Stimulated activated CD8-positive, alpha-beta memory T cell treated with anti-CD3 and anti-CD28 coated beads, Interleukin-7, amount 100 ng/mL, for 1 hour (primary cell): ENCODE results near the gene RBM19.

Source experiments
- DNase-seq, 2 donors: peaks; one replicate each; pipeline ENCODE4 v3.0.0-alpha.2; 2020; ENCODE audit warnings: low read depth in 2 of 2

The RBM19 gene

DNA sequence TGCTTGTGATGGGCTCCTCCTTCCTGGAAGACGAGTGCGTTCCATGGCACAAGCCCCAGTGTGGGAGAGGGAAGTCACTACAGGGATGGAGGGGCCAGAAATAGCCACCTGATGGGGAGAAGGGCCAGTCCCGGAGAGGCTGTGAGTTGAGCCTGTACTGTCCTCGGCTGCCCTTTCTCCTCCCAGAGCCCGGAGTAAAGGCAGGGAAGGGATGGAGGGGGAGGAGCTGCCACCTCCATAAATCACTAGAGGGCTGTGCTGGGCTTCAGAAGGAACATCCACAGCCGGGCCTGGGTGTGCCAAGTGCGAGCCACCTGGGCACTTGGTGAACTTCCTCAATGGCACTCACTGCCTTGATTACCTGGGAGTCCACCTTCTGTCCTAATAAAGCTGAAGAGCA is 110.1 kb downstream of the RBM19 start:
- no peak for DNase-seq

DNA sequence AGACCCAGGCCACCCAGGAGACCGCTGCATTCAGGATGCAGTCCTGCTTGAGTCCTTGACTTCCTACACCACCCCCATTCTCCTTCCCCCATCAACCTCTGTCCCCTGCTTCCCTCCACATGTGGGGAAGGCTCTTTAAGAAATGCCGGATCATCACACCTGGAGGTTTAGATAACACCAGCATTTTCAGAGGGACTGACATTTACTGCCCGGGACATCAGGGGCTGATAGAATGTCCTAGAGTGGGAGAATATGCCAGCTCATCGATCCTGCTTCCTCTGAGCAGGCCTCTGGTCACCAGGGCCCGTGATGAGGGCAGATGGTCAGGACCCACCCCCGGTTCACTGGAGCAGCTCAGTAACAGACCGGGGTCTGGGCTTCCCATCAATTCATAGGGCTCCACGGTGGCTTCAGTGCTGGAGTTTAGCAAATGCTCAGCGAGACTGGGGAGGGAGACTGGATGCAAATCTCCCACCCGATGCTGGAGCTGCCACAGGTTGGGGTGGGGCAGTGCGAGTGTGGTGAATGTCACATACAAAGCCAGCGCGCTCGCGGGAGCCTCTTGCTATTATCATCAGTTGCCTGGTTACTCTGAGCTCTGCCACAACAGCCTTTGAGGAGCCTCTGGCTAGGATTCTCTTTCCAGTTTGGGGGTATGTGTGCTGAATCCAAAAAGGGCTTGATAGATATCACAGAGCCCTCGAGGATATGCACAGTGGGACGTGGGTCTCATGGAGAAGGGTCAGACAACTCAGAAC is 111.6 kb downstream of the RBM19 start:
- DNase-seq: no peak

DNA sequence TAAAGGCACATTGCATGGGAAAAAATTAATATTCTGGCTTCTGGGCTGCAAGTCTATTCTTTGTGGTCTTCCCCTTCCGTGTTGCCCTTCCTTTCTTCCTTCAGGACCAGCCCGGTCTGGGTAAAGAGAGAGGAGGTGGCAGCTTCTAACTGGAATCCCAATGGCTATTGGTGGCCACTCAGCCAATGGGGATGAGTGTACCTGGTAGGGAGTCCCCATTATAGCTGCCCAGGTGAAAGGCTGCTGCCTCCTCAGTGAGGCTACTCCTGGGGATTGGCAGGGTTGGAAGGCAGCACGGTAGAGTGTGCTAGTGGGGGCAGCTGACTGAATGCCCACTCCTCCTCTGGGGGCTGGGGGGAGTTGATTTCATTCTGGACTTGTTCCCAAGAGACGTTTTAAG is 112.6 kb downstream of the RBM19 start:
- DNase-seq: no peak

DNA sequence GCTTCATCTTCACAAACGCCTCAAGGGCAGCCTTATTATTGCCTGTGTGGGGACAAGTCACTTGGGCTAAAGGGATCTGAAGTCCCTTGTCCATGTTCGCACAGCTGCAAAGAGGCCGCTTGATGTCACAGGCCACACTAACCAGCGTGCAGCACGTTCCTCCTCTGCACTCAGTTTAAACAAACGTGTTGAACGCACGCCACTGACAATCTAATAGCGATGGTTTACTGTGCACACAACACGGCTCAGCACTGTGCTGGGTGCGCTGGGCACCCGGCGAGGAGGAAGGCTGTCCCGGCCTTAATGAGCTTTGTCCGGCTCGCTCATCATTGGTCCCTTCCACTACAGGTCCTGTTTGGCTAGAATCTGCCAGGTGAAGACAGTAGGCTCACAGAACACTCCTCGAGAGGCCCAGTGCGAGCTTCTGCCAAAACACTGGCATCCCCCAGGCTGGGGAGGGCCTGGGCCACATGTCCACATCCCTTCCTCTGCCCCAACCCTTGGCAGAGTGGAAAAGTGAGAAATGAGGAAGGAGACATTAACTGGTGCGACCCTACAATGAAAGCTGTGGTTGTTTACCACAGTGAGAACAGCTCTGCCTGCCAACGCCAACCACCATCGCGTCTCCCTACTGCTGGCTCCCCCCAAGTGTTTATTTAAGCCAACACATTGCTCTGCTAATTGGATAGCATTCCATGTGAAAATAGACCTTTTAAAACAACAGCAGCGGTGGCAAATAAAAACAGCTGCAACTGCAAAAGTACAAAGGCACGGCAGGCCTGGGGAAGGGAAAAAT is 113.2 kb downstream of the RBM19 start:
- no peak for DNase-seq

DNA sequence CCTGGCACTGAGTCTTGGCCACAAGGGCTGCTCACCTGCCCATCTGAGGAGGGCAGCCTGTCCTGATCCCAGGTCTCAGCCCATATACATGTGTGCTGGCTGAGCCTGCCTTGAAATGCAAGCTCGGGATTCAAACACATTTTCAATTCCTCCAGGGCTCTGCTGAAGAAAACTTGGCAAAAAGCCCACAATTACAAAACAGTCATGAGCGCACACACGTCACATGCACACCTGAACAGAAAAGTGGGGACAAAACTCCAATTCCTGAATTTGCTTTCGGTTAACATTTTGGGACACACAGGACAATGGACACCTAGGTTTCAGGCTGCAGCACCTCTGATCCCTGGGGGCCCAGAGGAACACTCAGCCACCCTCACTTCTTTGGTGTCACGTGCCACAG is 113.9 kb downstream of the RBM19 start:
- no peak for DNase-seq

DNA sequence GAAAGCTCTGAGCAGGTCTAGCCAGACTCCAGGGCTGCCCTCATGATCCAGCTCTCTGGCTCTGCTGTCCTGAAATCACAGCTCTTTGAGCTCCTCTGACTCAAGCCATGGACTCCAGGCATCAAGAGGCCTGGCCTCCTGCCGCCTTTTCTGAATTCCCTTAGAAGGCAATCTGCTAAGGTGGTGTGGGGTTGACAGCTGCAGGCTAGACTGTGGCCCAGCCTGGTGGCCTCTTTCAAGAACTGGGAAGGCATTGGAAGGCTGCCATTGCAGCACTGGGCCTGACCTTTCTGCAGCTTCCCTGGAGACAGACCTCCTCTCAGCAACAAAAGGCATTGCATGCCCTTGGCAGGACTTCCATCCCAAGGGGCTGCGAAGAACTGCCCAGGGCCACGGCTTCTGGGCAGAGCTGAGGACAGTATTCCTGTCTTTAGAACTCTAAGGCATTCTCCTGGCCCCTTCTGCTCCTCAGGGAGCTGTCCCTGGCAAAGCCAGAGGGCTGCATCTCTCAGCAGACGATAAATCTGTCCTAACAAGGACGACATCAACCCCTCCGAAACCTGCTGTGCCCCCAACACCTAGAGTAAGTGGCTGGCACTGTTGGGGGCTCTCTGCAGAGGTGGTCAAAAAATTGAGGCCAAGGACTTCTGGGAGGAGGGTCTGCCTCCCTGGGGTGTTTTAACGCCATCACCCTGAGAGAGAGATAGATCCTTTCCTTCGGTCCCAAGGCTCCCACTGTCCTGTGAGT is 115.6 kb downstream of the RBM19 start:
- DNase-seq: no peak

DNA sequence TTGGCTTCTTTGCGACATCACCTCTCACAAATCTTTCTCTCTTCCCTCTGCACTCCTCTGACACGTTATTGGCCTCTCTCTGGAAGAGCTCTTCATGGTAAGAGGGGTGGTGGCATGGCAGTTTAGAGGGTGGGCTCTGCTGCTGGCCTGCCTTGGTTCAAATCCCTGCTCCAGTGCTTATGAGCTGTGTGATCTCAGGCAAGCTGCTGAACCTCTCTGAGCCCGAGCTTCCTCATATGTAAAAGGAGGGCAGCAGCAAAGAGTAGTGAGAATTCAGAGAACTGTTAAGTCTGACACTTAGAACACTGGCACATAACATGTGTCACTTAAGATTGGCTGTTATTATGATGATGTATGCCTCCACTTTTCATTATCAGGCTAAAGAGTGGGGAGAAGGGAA is 118.3 kb downstream of the RBM19 start:
- no peak for DNase-seq

DNA sequence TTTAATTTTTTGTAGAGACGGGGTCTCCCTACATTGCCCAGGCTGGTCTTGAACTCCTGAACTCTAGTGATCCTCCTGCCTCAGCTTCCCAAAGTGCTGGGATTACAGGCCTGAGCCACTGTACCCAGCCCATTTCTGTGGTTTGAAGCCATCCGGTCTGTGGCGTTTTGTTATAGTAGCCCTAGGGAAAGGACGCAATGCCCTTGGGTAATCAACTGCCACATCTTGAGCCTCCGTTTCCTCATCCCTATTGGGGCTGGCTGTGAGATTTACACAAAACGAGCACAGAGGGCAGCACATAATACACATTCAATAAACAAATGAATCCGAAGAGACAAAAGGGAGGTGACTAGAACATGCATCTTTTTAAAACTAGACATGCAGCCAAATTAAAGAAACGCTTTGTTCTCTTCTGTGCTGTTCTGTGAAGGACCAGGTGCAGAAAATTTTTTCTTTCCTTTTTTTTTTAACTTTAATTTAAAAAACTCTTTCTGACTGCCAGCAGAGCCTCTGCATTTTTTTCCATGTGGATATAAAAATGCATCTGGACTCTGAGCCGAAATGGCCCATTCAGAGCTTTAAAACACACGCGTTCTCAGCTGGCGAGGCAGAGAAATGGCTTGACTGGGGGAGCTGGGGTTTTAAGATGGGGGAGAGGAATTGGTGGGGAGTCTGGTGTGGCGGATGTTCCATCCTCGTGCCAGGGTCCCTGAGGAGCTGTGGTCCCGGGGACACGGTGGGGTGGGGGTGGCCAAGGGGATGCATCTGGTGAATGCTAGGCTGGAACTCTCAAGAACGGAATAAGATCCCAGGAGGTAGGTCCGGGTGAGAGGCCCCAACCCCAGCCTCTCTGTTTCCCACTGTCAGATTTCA is 119.0 kb downstream of the RBM19 start:
- DNase-seq: no peak

DNA sequence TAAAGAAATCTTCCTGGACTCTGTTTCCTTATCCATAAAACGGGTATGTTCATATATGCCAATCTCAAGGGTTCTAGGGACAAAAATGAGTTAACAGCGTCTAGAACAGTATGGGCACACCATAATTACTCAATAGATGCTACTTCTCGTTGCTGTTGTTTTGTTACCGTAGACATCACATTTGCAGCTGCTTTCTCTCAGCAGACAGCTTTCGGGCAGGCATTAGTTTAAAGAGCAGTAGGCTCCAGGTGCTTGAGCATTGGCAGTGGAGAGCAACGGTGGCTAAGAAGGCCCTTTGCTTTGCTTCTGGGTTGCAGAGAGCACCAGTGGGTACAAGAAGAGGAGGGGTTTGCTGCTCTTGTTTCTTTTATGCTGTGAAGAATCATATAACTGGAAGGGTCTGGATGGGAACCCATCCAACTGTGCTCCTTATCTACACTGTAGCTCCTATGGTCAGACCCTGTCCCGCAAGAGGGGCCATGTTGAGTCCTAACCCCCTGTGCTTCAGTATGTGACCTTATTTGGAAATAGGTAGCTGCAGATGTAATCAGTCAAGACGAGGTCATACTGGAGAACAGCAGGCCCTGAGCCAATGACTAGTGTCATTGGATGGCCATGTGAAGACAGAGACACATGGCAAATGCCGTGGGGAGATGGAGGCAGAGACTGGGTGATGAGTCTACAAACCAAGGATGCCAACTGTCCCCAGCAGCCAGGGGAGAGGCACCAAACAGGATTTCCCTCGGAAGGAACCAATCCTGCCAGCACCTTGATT is 120.0 kb downstream of the RBM19 start:
- DNase-seq: no peak

DNA sequence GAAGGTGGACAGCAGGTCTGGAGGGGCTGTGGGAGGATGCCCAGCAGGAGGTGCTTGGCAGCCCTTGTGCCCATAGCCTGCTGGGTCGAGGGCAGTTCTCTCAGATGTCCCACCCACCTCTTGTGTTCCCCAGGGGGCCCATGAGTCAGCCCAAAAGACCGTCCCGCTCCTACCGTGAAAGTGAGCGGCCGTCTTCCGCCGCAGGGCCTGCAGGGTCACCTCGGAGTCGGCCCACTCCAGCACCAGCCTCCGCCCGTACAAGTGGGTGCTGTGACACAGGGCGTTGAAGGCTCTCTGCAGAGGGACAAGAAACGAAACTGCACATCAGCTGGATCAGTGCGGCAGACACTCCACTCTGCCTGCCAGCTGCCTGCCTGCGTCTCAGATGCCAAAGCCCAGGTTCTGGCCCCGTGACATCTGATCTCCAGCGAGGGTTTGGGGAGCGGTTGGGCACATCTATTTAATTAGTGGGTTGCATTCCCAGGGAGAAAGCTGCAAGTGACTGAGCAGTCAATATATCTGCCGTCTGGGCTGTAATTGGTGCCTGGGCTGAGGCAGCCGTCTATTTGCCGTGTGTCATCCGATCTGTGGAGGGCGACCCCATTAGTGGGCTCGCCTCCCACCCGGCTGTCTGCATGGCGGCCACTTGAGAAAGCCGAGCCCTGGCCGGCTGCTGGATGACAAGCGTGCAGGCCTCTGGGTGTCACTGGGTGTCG is 121.5 kb downstream of the RBM19 start:
- no peak for DNase-seq

DNA sequence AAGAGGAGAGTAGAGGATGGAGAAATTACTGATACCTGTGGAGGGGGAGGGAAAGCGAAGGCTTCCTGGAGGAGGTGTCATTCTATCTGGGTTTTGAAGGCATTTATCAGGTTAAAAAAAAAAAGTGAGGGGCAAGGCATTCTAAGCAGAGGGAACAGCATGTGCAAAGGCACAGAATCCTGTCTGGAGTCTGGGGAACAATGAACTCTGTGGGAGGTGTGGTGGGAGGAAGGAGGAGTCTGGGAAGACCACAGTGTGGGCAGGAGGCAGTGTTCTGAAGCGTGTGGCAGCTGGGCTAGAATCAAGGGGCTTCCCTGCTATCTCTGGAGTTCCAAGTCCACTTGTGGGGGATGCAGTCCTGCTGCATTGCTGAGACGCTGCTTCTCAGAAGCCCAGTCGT is 123.4 kb downstream of the RBM19 start:
- no peak for DNase-seq

DNA sequence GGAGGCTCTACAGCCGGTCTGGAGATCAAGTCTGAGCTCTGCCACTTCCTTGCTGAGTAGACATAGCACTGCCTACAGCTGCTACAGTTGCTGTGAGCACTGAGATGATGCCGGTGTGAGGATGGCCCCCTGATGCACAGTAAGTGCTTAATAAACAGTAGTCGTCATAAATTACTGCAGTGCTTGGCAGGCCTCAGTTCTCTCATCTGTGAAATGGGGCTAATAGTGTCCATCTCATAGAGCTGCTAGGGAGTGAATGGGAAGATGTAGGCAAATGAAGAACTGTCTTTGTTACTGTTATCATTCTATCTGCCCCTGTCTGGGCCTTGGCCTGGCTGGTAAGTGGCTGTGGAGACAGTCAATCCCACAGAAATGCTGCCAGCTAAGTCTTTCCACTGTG is 124.3 kb downstream of the RBM19 start:
- DNase-seq: no peak

DNA sequence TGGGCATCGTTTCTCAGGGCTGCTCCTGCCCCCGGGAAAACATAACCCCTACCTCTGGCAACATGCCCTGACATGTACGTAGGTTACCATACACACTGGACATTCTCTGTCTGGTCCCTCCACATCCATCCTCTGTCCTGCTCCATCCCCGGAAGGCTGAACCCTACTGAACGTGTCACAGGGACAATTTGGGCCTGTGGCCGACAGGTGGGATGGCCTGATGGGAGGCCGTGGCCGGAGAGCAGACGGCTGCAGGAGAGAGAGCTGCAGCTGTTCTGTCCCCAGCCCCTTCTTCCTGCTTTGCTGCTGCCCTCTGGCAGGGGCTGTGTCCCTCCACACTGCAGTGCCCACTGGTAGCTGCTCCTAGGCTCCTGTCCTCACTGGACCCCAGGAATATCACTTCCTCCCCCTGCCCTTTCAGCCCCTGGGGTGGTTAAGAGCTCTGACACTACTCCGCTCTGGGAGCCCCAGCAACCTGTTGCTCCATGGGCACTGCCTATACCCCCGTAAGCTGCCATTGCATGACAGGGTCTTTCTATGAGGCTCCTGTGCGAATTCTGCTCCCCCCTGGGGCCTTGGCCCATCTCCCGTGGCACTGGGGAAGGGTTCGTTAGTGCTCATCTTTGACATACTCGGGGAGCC is 125.6 kb downstream of the RBM19 start:
- no peak for DNase-seq

DNA sequence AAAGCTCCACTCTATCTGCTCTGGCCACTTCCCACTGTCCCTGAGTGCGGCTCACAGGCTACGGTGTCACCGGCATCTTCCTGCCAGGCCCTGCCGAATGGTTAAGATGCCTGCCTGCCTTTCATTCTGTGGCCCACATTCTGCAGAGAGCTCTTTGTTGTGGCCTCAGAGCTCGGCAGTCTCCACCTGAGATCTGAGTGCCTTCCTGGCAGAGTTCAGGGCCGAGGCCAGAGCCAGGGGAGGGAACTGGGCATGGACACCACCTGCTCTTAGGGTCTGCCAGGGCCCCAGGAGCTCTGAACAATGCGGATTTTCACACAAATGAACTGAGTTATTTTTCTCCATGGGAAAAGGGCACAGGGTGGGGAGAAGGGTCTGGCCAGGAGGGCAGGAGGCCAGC is 127.2 kb downstream of the RBM19 start:
- no peak for DNase-seq

DNA sequence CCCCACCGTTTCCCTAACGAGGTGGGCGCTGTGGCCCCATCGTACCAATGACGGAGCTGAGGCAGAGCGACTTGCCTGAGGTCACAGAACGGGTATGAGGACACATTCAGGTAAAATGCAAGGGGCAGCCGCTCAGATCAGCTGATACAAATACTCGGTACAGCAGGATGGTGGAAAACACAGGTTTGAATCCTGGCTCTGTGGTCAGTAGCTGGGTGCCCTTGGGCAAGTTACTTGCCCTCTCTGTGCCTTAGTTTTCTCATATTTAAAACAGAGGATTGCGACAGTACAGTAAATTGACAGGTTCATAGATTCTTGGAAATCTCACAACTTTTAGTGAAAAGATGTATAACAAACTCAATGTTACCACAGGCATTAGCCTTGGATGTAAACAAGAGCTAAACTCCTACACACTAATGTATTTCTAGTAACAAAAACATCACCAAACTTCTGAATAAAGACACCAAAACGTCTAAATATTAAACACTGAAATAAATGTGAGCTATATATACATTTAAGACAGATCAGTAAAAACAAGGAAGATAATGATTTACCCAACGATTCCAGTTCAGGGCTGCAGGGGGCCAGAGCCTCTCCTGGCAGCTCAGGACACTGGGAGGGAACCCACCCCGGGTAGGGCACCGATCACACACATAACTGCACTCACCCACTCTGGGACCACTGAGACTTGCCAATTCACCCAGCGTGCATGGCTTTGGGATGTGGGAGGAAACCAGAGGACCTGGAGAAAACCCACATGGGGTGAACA is 128.4 kb downstream of the RBM19 start:
- DNase-seq: no peak

DNA sequence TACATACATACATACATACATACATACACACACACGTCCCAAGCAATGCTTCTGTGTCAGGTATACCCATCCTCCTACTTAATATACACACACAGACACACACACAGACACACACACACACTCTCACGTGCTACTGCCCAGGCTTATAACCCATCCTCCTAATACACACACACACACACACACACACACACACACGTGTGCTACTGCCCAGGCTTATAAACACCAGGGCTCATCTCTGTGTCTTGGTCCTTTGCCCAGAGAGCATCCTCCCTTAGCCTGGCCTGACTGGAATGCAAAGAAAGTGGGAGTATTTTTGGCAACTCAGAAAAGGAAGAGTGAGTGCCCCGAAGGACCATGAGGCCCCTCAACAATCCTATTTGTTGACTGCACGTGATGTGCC is 129.0 kb downstream of the RBM19 start:
- DNase-seq: no peak

DNA sequence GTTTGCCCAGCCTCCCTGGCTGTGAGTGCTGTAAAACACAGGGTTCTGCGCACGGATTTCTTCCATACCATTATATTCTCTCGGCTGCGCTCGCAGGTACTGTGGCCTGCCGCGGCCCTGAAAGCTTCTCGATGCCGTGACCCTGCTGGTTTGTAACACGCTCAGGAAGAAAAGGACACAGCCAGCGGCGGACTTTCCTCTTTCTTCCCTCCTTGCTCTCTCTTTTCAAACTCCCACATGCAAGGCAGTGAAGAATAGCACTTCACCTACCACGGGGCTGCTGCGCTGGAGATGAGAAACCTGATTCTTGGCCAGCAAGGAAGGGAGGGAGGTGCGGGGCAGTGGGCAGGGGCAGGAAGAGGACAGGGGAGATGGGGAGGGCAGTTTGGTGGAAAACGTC is 130.2 kb downstream of the RBM19 start:
- no peak for DNase-seq

DNA sequence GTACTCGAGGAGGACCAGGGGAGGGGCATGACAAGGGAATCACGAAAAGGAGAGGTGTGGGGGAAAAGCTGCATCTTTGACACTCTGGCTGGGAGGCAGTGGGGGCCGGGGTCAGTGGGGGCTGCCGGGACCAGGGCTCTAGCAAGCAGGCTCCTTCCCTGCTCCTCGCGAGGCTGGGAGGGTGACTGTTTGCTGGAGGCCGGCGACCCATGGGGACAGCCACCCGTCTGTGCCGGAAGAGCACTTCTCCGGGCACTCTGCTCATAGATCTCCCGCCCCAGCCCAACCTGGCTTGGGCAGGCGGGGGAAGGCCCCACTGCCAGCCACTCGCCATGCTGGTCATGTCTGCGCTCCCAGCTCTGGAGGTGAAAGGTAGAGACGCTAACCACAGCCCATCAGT is 130.7 kb downstream of the RBM19 start:
- DNase-seq: no peak

DNA sequence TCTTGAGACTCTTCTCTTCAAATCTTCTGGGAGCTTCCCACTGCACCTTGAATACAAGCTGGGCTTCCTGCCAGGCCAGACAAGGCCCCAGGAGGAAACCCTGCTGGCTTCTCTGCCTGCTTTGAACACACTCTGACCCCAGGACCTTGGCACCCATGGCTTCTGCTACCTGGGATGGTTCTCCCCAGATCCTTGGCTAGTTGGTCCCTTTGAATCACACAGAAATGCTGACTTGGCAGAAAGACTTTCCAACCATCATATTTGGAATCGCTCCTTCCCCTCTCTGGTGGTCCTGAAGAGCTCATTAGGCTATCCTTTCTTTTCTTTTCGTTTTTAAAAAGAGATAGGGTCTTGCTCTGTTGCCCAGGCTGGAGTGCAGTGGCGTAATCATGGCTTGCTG is 132.7 kb downstream of the RBM19 start:
- DNase-seq: no peak
